D721Med (cell line): ENCODE results near the gene CACNB3.

Source experiments
- DNase-seq: peaks from one replicate; pipeline ENCODE4 v3.0.0; 2011; ENCODE audit warnings: low spot score; ENCODE audit not compliant: insufficient read length
- FAIRE-seq: peaks from 2 replicates; lab custom pipeline; 2011; peaks lifted over from hg19 to GRCh38; lab: Jason Lieb, UNC
- CTCF ChIP-seq: IDR thresholded peaks from 2 replicates; pipeline ENCODE4 v1.5.1; 2012; ENCODE audit warnings: mild to moderate bottlenecking, control low read depth; ENCODE audit not compliant: insufficient read depth; ENCODE audit errors: missing control alignments

CACNB3 gene

GRCh38 chr12:48781750-48782456 lies 36.4 kb upstream of the CACNB3 start:
- FAIRE-seq, result no peak
- TF ChIP-seq CTCF, result no peak
- DNase-seq, result no peak

- no peak for TF ChIP-seq CTCF
- no peak for DNase-seq
- FAIRE-seq, result no peak
Measured at GRCh38 chr12:48782457-48783395, 35.6 kb upstream of the CACNB3 start.

- FAIRE-seq, result no peak
- TF ChIP-seq CTCF, result no peak
- DNase-seq, result no peak
Measured at GRCh38 chr12:48783432-48783831, 34.9 kb upstream of the CACNB3 start.

GRCh38 chr12:48786591-48787544 lies 31.4 kb upstream of the CACNB3 start:
- no peak for TF ChIP-seq CTCF
- DNase-seq (no peak), FAIRE-seq (no peak)

GRCh38 chr12:48787791-48788523 lies 30.3 kb upstream of the CACNB3 start:
- no peak for FAIRE-seq
- no peak for TF ChIP-seq CTCF
- no peak for DNase-seq

GRCh38 chr12:48788524-48788853 lies 29.8 kb upstream of the CACNB3 start:
- no peak for TF ChIP-seq CTCF
- no peak for DNase-seq
- FAIRE-seq, result no peak
